Ascending aorta (tissue), 2 donors: ENCODE results near the gene CHCHD6. TPM values are rescaled to one million over a fixed set of nuclear protein-coding genes. Genes with fewer than 3 reads are reported as not detected.

ENCODE experiments used
- DNase-seq, 2 donors: peaks; one replicate each; pipeline ENCODE4 v3.0.0-alpha.2; 2019; ENCODE audit warnings: low spot score in 2 of 2
- H3K27ac ChIP-seq, 2 donors: fragments of 200-600 bp; sonication (generic); one replicate each; pipeline ENCODE4 v1.5.1; 2016 to 2017; ENCODE audit warnings: mild to moderate bottlenecking in 1 of 2
- H3K27me3 ChIP-seq: fragments of 200-600 bp; sonication (generic); one replicate; pipeline ENCODE4 v1.5.1; 2017
- H3K36me3 ChIP-seq, 2 donors: fragments of 200-600 bp; sonication (generic); one replicate each; pipeline ENCODE4 v1.5.1; 2016
- H3K4me1 ChIP-seq, 2 donors: fragments of 200-600 bp; sonication (generic); one replicate each; pipeline ENCODE4 v1.5.1; 2016 to 2017; ENCODE audit warnings: mild to moderate bottlenecking in 1 of 2
- H3K4me3 ChIP-seq, 2 donors: fragments of 200-600 bp; sonication (generic); one replicate each; pipeline ENCODE4 v1.5.1; 2016 to 2017; ENCODE audit warnings: mild to moderate bottlenecking in 1 of 2
- H3K9me3 ChIP-seq, 2 donors: fragments of 200-600 bp; sonication (generic); one replicate each; pipeline ENCODE4 v1.5.1; 2016
- intact Hi-C: fragments of 100-400 bp; cut with DNase I; formaldehyde crosslinking; loops from one replicate; pipeline ENCODE4 v1.15.1; 2023
- total RNA-seq: library from RNA; depleted of rRNA; stranded (reverse); fragments of >200 nt; gene quantifications from one replicate; pipeline ENCODE4 v1.1.0, GENCODE V29; 2016
- TF ChIP-seq, protein P1 (sequence below), 3 experiments: fragments of 200-600 bp in 2 of 3; fragments of 450-650 bp in 1 of 3; sonication (generic) in 2 of 3; IDR thresholded peaks; one replicate each; pipeline ENCODE4 v1.5.1; 2016 to 2019; ENCODE audit warnings: antibody characterized with exemption in 3 of 3, mild to moderate bottlenecking in 1 of 3, moderate library complexity in 1 of 3

CHCHD6 gene
- total RNA-seq, 1 donor from 2014 or later: 1.2 TPM

DNA sequence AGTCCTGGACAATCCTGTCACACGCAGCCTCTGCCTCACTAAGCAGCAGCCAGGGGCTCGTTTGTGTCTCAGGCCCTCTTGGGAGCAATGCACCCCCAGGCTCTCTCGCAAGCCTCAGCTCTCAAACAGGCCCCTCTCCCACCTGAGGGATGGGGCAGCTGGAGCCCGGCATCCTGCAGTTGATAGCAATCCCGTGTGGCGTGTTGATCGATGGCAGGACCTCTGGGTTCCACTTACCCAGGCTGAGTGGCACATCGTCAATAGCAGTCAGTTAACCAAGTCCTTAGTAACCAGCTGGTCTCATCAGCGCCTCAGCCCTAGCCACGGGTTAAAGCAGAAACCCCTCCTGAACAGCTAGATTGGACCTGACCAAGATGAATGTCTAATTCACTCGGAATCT, 242.4 kb downstream of the CHCHD6 start:
- Histone ChIP-seq H3K4me1 (no peaks in the 10 kb centered on the region), H3K4me3 (no peak overlapping the region), H3K27ac (no peak overlapping the region), H3K27me3 (no peaks in the 10 kb centered on the region), H3K9me3 (no peaks in the 10 kb centered on the region), H3K36me3 (peaks cover 0 to 3% of the 10 kb centered on the region in 2 donors)
- no peak for DNase-seq
- TF ChIP-seq, protein P1, sequence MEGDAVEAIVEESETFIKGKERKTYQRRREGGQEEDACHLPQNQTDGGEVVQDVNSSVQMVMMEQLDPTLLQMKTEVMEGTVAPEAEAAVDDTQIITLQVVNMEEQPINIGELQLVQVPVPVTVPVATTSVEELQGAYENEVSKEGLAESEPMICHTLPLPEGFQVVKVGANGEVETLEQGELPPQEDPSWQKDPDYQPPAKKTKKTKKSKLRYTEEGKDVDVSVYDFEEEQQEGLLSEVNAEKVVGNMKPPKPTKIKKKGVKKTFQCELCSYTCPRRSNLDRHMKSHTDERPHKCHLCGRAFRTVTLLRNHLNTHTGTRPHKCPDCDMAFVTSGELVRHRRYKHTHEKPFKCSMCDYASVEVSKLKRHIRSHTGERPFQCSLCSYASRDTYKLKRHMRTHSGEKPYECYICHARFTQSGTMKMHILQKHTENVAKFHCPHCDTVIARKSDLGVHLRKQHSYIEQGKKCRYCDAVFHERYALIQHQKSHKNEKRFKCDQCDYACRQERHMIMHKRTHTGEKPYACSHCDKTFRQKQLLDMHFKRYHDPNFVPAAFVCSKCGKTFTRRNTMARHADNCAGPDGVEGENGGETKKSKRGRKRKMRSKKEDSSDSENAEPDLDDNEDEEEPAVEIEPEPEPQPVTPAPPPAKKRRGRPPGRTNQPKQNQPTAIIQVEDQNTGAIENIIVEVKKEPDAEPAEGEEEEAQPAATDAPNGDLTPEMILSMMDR (IDR thresholded peaks at IDR 0.05): no peak
- intact Hi-C loops: no loop called here

DNA sequence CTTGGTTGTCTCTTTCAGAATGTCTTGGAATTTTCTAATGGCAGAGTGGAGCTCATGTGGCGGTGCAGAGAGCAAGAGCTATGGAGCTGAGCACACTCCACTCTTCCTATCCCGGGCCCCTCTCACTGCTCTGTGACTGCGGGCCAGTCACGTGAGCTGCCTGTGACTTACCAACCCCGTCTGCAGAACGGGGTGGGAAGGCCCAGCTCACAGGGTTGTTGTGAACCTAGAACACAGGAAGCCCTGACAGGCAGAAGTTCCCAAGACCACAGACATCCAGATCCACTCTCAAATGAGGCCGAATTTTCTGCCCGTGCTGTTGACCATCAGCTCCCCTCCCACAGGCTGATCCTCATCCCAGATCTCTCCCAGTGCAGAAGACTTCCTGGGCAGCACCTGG, 243.4 kb downstream of the CHCHD6 start:
- Histone ChIP-seq H3K27ac (no peak overlapping the region), H3K36me3 (peaks cover 0 to 3% of the 10 kb centered on the region in 2 donors), H3K4me1 (no peaks in the 10 kb centered on the region), H3K27me3 (no peaks in the 10 kb centered on the region), H3K4me3 (no peak overlapping the region), H3K9me3 (no peaks in the 10 kb centered on the region)
- no peak for DNase-seq
- intact Hi-C loops: no loop called here
- TF ChIP-seq, protein P1 (IDR thresholded peaks at IDR 0.05): no peak

DNA sequence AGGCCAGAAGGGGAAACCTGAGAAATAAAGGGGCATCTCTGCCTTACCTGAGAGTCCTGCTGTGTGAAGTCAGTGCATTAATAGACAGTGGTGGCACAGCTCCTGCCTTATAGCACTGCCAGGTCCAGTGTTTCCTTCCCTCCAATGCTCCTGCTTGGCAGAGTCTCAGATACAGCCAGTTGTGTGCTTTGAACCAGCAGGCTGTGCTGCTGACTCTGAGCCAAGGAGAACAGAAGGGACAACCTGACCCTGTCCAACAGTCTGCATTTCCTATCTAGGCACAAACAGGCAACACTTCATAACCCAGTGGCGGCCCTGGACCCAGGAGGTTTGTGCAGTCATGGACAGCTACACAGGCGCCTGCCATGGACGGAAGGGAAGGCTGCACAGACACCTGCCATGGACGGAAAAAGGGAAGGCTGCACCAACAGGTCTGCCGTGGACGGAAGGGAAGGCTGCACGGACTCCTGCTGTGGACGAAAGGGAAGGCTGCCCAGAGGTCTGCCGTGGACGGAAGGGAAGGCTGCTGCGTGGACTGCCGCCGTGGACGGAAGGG, 245.0 kb downstream of the CHCHD6 start:
- no peaks in the 10 kb centered on the region for H3K27me3 ChIP-seq
- no peaks in the 10 kb centered on the region for H3K4me1 ChIP-seq
- peaks cover 0 to 3% of the 10 kb centered on the region in 2 donors for H3K36me3 ChIP-seq
- H3K9me3 ChIP-seq: no peaks in the 10 kb centered on the region
- TF ChIP-seq, protein P1 (IDR thresholded peaks at IDR 0.05): no peak
- no peak for DNase-seq
- intact Hi-C loops: no loop called here
- H3K4me3 ChIP-seq: no peak overlapping the region
- no peak overlapping the region for H3K27ac ChIP-seq

DNA sequence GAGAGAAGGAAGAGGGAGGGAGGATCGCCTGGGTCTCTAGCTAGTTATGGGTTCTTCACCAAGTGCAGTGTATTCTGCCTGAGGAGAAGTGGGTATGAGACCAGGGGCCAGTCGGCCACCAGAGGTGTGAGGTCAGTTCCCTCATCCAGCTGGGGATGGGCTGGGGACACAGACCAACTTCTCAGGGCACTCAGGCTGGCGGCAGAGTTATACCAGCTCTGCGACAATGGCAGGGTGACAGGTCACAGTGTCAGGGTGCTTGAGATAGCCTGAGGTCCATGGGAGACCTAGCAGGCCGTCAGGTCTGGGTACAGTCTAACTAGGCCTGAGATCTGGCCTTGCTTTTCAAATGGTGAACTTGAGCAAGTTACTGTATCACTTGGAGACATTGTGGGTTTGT, 247.5 kb downstream of the CHCHD6 start:
- no peak overlapping the region for H3K4me3 ChIP-seq
- TF ChIP-seq, protein P1 (IDR thresholded peaks at IDR 0.05): no peak
- H3K36me3 ChIP-seq: peaks cover 0 to 3% of the 10 kb centered on the region in 2 donors
- H3K27me3 ChIP-seq: no peaks in the 10 kb centered on the region
- intact Hi-C loops: no loop called here
- H3K4me1 ChIP-seq: no peaks in the 10 kb centered on the region
- DNase-seq: no peak
- no peak overlapping the region for H3K27ac ChIP-seq
- no peaks in the 10 kb centered on the region for H3K9me3 ChIP-seq

DNA sequence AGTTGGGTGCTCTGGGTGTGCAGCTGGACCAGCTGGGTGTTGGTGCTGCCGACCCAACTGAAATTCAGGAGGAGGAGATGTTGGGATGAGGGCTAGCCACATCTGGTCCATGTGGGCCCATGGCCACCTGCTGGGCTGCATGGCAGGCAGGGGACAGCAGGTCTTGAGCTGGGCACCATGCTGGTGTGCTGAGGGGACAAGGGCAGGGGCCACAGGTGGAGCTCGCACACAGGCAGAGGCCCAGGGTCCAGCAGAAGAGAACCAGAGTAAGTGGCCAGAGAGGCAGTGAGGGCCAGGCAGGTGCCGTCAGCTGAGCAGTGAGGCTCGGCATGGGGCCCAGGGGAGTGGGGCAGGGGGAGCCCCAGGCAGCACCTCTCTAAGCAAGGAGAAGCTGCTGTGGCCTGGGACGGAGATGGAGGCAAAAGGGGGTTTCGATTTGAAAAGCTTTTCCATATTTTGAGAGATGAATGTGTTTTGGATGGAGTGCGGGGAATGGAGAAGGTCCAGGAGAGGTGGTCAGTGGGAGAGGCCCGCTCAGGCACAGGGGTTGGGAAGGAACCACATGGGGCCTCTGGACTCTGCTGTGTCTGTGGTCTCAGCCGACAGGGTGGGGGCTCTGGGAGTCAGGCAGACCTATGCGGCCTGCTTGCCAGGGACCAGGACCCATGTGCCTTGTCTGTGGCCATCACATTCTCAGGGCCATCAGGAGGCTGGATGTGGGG, 248.4 kb downstream of the CHCHD6 start:
- no peak for DNase-seq
- intact Hi-C loops: no loop called here
- Histone ChIP-seq H3K27me3 (no peaks in the 10 kb centered on the region), H3K36me3 (peaks cover 0 to 3% of the 10 kb centered on the region in 2 donors), H3K27ac (no peak overlapping the region), H3K4me1 (no peaks in the 10 kb centered on the region), H3K4me3 (no peak overlapping the region), H3K9me3 (no peaks in the 10 kb centered on the region)
- TF ChIP-seq, protein P1 (IDR thresholded peaks at IDR 0.05): no peak
